ENCODE data around the gene LCP1.
"Not testable (repeated sequence)": the region's sequence is repeated elsewhere in the genome, so short reads cannot be mapped to it uniquely, and the experiment has no call there.

Gene LCP1, protein sequence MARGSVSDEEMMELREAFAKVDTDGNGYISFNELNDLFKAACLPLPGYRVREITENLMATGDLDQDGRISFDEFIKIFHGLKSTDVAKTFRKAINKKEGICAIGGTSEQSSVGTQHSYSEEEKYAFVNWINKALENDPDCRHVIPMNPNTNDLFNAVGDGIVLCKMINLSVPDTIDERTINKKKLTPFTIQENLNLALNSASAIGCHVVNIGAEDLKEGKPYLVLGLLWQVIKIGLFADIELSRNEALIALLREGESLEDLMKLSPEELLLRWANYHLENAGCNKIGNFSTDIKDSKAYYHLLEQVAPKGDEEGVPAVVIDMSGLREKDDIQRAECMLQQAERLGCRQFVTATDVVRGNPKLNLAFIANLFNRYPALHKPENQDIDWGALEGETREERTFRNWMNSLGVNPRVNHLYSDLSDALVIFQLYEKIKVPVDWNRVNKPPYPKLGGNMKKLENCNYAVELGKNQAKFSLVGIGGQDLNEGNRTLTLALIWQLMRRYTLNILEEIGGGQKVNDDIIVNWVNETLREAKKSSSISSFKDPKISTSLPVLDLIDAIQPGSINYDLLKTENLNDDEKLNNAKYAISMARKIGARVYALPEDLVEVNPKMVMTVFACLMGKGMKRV

DNA sequence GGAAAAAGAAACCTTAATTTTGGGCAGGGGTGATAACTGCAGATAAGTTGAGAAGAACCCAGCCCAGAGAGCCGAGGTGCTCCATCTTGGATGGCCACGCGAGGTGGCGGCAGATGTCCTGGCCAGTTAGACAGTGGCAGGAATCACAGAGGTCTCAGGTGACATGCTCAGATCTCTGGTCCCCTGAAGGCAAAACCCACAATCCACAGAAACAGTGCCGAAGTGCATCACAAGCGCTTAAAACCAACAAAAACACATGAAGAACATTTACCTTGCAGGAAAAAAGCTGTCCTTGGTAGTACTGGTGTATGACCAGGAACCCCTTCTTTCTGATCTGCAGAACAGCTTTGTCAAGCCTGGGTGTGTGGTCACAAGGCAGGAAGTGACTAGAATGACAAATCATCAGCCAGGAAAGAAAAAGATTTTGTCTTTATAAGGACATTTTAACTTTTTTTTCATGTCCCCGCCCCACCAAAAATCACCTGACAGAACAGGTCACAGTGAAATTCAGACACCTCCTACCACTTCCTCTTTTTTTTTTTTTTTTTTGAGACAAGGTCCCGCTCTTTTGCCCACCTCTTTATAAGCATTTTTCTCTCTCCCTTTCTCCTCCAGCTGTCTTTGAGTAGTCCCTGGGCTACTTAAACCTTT is at the start of gene LCP1:
Gene LCP1 (minus strand): TSS at position 338 of the 651 bp plus-strand sequence. CDS start 22,515 bp downstream, outside the sequence.
- DNase-seq, result peak; percentile 71 to 72

DNA sequence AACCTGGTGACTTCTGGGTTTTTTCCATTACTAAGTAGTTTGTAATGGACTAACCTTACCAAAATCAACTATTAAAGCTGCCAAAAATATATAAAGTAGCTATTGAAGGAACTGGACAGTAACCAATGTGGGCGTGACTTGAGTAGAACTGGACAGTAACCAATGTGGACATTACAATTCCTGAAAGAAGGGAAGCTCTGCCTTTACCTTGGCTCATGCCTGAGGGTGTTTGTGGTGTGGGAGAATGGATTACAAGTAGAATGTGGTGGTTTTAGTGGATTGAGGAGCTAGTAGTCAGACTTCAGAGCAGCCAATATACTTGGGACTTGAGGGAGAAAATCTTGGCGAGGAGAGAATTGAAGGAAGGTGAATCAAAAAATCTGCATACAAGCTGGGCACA is 47.3 kb upstream of the LCP1 start:
- no peak for DNase-seq

- DNase-seq, result not testable (repeated sequence)
Measured at GRCh38 chr13:46220234-46220633, 38.3 kb upstream of the LCP1 start.

GRCh38 chr13:46214741-46215140 is 32.8 kb upstream of the LCP1 start:
- not testable (repeated sequence) for DNase-seq

- no peak for DNase-seq
Measured at GRCh38 chr13:46213242-46213641, 31.3 kb upstream of the LCP1 start.

GRCh38 chr13:46211483-46212351 is 29.7 kb upstream of the LCP1 start, which contains the start of gene LRRC63:
Gene LRRC63, plus strand, starts transcription at chr13:46211928. Its CDS starts 1,107 bp downstream, at chr13:46213035.
- DNase-seq, result peak; percentile 66 to 72

DNA sequence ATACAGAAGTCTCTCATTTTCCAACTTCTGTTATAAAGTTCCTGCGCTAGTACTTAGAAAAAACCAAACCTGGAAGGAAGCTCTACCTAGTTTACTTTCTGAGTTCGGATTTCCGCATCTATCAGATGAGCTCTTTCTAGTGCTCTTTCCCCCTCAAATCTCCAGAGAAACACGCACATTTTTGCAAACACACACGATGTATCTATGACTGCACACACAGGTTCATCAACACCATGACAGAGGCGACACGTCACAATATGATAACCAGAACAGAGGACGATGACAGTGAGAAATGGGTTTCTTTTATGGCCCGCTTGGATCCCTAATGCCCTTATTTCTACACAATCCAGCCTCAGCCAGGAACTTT is 29.1 kb upstream of the LCP1 start:
- peak in 1 of 2 experiments; percentile 9 for DNase-seq

GRCh38 chr13:46210362-46211083 is 28.5 kb upstream of the LCP1 start:
- no peak for DNase-seq

GRCh38 chr13:46207828-46208227 is 25.9 kb upstream of the LCP1 start:
- no peak for DNase-seq

DNA sequence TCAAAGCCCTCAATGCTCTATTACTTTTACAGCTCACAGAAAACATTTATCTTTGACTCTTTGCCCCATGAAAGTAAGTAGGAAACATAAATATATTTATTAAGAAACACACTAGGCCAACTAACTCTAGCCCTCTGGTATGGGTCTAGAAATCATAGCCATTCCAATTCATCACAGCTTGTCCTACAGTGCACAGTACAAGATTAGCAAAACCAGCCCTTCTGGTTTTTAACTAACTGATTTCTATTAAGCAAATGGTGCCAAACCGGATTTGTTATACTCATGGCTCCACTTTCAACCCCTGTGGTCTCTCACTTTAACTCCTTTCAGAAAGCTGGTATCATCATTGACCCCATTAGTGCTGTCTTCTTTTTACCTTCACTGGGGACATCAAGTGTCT is 24.2 kb upstream of the LCP1 start:
- DNase-seq, result no peak

DNA sequence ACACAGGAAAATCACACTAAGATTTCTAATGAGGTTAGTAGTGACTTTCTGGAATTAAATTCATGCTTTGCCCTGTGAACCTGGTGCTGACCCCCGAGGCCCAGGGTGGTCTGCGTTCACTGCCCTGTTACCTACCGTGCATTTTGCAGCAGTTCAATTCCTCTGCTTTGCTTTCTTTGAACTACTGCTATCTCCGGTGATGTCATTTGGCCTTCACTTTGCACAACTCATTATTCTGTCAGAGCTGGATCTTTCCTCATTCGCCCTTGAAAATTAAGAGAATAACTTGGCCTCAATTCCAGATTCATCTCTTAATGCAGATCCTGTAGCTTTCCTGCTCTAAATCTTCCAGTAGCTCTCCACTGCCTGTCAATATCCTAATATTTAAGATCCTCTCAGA is 21.0 kb upstream of the LCP1 start:
- no peak for DNase-seq

- no peak for DNase-seq
Measured at GRCh38 chr13:46202188-46202795, 20.3 kb upstream of the LCP1 start.

DNA sequence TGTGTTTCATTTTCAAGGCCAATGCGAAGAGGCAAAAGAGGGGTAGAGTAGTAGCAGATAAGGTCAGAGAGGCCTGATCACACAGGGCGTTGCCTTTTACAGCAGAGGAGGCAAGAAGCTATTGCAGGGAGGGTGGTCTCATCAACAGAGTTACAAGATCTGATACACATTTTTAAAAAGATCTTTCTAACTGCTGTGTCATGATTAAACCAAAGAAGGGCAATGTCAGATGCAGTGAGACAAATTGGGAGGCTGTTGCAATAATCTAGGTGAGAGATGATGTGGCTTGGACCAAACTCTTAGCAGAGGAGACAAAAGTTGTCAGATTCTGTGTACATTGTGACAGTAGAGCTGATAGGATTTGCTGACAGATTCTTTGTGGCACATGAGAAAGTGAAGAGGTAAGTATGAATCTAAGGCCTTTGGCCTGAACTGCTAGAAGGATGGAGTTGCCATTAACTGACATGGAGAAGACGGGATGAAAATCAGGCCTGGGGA is 16.8 kb upstream of the LCP1 start:
- no peak for DNase-seq

GRCh38 chr13:46197299-46198048 is 15.5 kb upstream of the LCP1 start:
- DNase-seq, result no peak

DNA sequence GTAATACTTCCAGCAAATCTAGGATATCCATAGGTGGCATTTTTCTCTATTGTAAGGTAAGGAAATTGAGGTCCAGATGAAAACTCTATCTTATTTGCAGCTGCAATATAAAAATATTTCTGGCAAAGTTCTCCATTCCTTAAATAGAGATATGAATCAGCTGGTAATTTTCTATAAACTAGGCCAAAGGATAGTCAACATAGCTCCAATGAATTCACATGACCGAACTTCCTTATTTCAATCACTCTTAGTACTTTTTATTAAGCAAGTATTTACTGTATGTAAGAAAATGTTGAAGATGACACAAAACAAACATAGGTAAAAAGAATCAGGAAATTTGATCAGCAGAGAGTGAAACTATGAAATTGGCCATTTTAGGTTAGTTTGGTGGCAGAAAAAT is 13.0 kb upstream of the LCP1 start:
- DNase-seq, result no peak

GRCh38 chr13:46192412-46192811 is 10.4 kb upstream of the LCP1 start:
- DNase-seq, result no peak

DNA sequence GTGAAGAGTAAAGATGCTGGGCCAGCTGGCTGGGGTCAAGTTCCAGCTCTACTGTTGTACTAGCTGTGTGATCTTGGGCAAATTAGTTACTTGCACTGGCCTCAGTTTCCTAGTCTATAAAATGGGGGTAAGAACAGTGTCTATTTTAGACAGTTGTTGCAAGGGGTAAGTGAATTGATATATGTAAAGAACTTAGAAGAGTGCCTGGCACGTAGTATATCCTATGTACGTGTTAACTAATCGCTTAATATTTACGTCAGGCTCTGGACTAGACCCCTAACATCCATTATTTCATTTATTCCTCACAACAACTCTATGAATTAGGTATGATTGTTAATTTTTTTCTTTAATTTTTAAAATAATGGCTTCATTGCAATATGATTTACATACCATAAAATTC is 3.7 kb upstream of the LCP1 start:
- no peak for DNase-seq

GRCh38 chr13:46184277-46184699 is 2.3 kb upstream of the LCP1 start:
- DNase-seq, result peak; percentile 76 to 77

DNA sequence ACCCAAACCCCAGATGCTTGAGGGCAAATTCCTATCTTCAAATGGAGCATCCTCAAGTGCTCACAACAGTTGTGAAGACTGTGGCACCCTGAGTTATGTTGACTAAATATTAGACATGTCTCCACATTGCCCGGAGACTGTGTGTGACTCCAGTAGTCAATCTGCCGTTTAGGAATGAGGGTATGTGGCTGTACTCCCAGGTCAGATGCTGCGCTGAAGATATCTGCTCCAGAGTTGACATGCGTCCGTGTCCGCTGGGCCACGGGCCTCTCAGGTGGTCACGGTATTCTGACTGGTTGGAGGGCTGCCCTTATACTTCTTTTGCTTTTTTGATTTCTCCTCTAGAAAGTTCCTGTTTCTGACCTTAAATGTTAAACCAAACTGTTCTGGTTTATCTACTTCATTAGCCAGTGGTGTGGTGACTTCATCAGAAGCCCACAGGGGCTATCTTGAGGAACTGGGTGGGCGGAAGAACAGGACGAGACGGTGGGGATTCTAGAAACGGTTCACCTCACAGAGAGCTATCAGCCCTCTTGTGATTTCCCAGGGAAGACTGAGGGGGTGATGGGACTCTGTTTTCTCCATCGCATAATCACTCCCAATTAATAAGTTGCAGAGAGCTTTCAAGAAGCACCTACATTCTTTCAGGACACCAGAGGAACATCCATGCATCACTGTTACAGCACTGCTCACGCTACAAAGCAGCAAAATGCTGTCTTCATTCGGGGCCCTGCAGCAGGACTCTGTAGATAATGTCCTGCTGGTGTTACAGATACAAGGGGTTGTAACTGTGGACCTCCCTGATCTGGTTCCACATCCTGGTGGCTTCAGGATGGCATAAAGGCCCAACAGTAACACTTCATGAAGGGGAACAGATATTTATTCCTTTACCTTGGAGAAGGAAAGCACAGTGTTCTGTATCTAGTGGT is 1.3 kb upstream of the LCP1 start:
- DNase-seq, result no peak

- DNase-seq, result no peak
Measured at GRCh38 chr13:46182491-46182877, 507 bp upstream of the LCP1 start.

All from activated CD4-positive, alpha-beta T cell treated with anti-CD3 and anti-CD28 coated beads, Interleukin-2, amount 50 U/mL, for 4 hours (primary cell).